Raji (cell line): ENCODE results near the gene DOCK10.

Experiments
- POLR2A ChIP-seq: IDR thresholded peaks from 2 replicates; pipeline ENCODE4 v1.6.1; 2011; ENCODE audit warnings: low read depth, low read length, control low read depth; ENCODE audit not compliant: insufficient read depth

DOCK10 gene

GRCh38 chr2:224764565-224765236 is 277.6 kb downstream of the DOCK10 start:
- TF ChIP-seq POLR2A: peak; percentile 31; the same call in 1 of the 2 replicates

DNA sequence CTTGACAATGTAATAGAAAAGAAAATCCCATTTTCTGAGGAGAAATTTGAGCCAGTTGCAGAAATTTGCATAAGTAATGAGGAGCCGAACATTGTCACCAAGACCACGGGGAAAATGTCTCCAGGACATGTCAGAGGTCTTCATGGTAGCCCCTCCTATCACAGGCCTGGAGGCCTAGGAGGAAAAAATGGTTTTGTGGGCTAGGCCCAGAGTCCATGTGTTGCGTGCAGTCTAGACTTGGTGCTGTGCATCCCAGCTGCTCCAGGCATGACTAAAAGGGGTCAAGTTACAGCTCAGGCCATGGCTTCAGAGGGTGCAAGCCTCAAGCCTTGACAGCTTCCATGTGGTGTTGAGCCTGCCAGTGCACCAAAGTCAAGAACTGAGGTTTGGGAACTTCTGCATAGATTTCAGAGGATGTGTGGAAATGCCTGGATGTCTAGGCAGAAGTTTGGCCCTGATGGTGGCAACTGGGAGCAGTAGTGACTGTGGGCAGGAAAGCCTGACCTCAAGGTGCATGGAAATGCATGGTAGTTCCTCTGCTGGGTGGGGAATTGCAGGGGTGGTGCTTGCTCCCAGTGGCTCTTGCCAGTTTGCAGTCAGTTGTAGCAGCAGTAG is 284.2 kb downstream of the DOCK10 start:
- no peak for TF ChIP-seq POLR2A

DNA sequence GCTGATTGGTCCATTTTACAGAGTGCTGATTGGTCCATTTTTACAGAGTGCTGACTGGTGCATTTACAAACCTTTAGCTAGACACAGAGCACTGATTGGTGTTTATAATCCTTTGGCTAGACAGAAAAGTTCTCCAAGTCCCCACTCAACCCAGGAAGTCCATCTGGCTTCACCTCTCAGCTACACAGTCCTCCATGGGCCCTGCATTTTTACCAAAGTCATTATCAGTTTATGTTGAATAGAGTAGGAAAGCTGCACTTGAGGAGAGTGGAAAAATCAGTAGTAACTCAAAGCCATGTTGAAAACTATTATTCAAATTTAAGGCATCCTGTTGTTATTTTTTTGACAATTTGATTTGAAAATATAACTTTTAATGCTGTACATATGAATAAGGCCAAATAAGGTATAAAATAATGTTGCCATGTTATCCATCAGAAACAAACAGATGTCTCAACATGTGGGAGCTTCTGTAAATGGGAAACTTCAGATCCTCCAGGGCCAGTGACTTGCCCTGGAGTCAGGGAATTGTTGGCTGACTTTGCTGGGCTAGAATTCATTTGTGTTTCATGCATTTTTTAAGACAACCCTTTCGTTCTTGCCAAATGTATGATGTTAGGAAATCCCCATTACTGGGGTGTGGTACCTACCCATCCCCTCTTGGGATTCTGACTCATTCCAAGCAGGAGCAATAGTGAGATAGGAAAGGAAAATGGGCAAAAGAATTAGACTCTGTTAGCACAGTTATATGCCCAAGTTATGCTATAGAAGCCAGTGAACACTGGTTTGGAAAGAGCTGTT is 288.3 kb downstream of the DOCK10 start:
- no peak for TF ChIP-seq POLR2A

GRCh38 chr2:224751996-224752698 is 290.1 kb downstream of the DOCK10 start:
- TF ChIP-seq POLR2A: no peak

- TF ChIP-seq POLR2A: no peak
Observed at GRCh38 chr2:224749136-224749535, 293.1 kb downstream of the DOCK10 start.

DNA sequence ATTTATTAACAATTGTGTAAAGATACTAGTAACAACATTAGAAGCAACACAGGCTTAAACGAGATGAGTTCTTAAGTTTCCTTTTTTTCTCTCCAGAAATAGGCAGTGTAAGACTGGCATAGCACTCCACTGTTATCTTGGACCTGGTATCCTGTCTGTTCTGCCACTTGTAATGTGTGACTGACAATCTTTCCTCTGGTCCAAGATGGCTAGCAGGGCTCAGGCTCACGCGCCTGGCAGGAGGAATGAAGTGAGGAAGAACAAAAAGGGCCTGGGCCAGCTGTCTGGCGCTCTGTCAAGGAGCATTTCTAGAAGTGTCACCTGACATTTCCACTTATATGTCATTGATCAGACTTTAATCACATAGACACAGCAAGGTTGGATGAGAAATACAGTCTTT is 294.5 kb downstream of the DOCK10 start:
- no peak for TF ChIP-seq POLR2A

- TF ChIP-seq POLR2A: no peak
Observed at GRCh38 chr2:224736227-224736626, 306.0 kb downstream of the DOCK10 start.

DNA sequence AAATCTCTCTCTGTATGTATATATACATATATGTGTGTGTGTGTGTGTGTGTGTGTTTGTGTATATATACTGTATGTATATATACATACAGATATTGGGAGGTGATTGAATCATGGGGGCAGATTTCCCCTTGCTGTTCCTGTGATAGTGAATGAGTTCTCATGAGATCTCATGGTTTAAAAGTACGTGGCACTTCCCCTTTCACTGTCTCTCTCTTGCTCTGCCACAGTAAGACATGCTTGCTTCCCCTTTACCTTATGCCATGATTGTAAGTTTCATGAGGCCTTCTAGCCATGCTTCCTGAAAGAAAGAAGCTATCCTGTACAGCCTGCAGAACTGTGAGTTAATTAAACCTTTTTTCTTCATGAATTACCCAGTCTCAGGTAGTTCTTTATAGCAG is 307.3 kb downstream of the DOCK10 start:
- TF ChIP-seq POLR2A: no peak

- TF ChIP-seq POLR2A: no peak
Observed at GRCh38 chr2:224731665-224732064, 310.6 kb downstream of the DOCK10 start.

- TF ChIP-seq POLR2A: no peak
Observed at GRCh38 chr2:224729435-224729834, 312.8 kb downstream of the DOCK10 start.

- TF ChIP-seq POLR2A: no peak
Observed at GRCh38 chr2:224724331-224724730, 317.9 kb downstream of the DOCK10 start.

DNA sequence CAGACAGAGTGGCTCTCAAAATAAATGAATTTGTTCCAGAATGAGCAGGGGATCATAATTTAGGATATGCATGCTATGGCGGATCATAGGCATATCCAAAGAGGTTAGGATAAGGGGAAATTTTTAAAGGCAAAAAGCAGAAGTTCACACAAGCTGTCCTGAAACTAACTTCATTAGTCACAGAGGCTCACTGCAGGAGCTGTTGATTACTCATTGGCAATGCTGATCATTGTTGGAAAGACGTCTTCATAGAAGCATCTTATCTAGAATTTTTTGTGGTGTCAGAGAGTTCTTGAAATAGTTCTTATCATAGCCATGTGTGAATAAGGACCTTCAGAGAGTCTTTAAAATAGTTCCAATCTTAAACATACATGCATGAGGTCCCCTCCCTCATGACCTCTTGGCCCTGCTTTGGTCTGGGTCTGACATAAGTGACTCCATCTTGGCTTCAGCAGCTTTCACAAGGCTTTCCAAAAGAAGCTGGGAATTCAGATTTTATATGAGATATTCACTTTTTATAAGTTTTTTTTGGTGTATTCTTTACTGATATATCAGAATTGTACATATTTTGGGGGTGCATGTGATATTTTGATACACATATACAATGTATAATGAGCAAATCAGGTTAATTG is 318.6 kb downstream of the DOCK10 start:
- no peak for TF ChIP-seq POLR2A

- no peak for TF ChIP-seq POLR2A
Observed at GRCh38 chr2:224722770-224723169, 319.5 kb downstream of the DOCK10 start.

- TF ChIP-seq POLR2A: no peak
Observed at GRCh38 chr2:224722250-224722649, 320.0 kb downstream of the DOCK10 start.

DNA sequence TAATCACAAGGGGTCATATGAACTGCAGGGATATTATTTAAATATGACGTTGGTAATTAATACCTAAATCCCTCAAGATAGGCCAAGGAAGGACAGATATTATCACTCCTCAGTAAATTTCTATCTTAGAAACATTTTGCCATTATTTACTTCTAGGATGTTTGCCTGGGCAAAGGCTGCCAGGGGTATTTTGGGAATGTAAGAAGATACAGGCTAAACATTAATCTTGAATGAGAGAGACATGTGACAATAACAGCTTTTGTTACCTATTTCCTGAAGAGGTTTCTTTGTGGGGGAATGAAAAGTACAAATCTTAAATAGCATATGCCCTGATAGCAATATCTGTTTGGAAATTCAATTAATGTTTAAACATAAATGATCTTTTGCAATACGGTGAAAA is 325.3 kb downstream of the DOCK10 start:
- TF ChIP-seq POLR2A: no peak
